ENCODE data around the gene AHNAK.

The AHNAK gene

GRCh38 chr11:62498031-62498430 lies 48.6 kb downstream of the AHNAK start:
- no peak for DNase-seq (ENCODE audit: low read depth)

GRCh38 chr11:62497132-62497801 lies 49.3 kb downstream of the AHNAK start:
- peak; percentile 75 for DNase-seq (ENCODE audit: low read depth)

GRCh38 chr11:62496676-62497075 lies 49.9 kb downstream of the AHNAK start:
- DNase-seq (ENCODE audit: low read depth), result no peak

GRCh38 chr11:62494246-62494645 lies 52.4 kb downstream of the AHNAK start:
- DNase-seq (ENCODE audit: low read depth), result no peak

- peak; percentile 52 for DNase-seq (ENCODE audit: low read depth)
Observed at GRCh38 chr11:62493801-62494200, 52.8 kb downstream of the AHNAK start.

GRCh38 chr11:62492586-62492985 lies 54.0 kb downstream of the AHNAK start:
- DNase-seq (ENCODE audit: low read depth), result no peak

GRCh38 chr11:62491571-62492329 lies 54.9 kb downstream of the AHNAK start:
- no peak for DNase-seq (ENCODE audit: low read depth)

GRCh38 chr11:62489204-62489603 lies 57.4 kb downstream of the AHNAK start:
- DNase-seq (ENCODE audit: low read depth), result peak; percentile 76

GRCh38 chr11:62487738-62488551 lies 58.7 kb downstream of the AHNAK start:
- no peak for DNase-seq (ENCODE audit: low read depth)

- no peak for DNase-seq (ENCODE audit: low read depth)
Observed at GRCh38 chr11:62487136-62487535, 59.5 kb downstream of the AHNAK start.

GRCh38 chr11:62484352-62484751 lies 62.3 kb downstream of the AHNAK start:
- peak; percentile 42 for DNase-seq (ENCODE audit: low read depth)

- no peak for DNase-seq (ENCODE audit: low read depth)
Observed at GRCh38 chr11:62482753-62483152, 63.9 kb downstream of the AHNAK start.

GRCh38 chr11:62479631-62480201 lies 66.9 kb downstream of the AHNAK start:
- peak; percentile 71 for DNase-seq (ENCODE audit: low read depth)

GRCh38 chr11:62477927-62478326 lies 68.7 kb downstream of the AHNAK start:
- DNase-seq (ENCODE audit: low read depth), result no peak

- DNase-seq (ENCODE audit: low read depth), result peak; percentile 76
Observed at GRCh38 chr11:62472063-62472884, 74.3 kb downstream of the AHNAK start.

- DNase-seq (ENCODE audit: low read depth), result no peak
Observed at GRCh38 chr11:62471603-62472002, 75.0 kb downstream of the AHNAK start.

GRCh38 chr11:62468577-62468976 lies 78.0 kb downstream of the AHNAK start:
- no peak for DNase-seq (ENCODE audit: low read depth)

GRCh38 chr11:62466444-62466843 lies 80.2 kb downstream of the AHNAK start:
- DNase-seq (ENCODE audit: low read depth), result no peak

GRCh38 chr11:62464655-62465054 lies 82.0 kb downstream of the AHNAK start:
- DNase-seq (ENCODE audit: low read depth), result no peak

GRCh38 chr11:62463121-62463542 lies 83.5 kb downstream of the AHNAK start:
- DNase-seq (ENCODE audit: low read depth), result peak; percentile 59

GRCh38 chr11:62462508-62462892 lies 84.1 kb downstream of the AHNAK start:
- DNase-seq (ENCODE audit: low read depth), result no peak
